HEK293 (cell line): Measurements from ENCODE around the gene ADM2.

ENCODE experiments used
- CTCF ChIA-PET: fragments of 350-600 bp; formaldehyde crosslinking; extraction: SDS; loops from one replicate; lab custom pipeline; 2021; ENCODE audit warnings: antibody characterized with exemption; lab: Yijun Ruan, JAX
- POLR2A ChIA-PET: fragments of 300-600 bp; formaldehyde crosslinking; extraction: SDS; loops from one replicate; lab custom pipeline; 2020; ENCODE audit warnings: antibody characterized with exemption, inconsistent platforms; lab: Yijun Ruan, JAX
- H3K27ac ChIP-seq: fragments of 200-500 bp; sonication (Bioruptor generic); 2 replicates; pipeline ENCODE4 v1.5.1; 2014; ENCODE audit warnings: low read depth, low read length, control low read depth, inconsistent platforms; ENCODE audit errors: extremely low read depth
- H3K36me3 ChIP-seq, 2 experiments: fragments of 200-500 bp in 1 of 2; sonication (Bioruptor generic) in 1 of 2; 1 replicate in 1 of 2; 2 replicates in 1 of 2; pipeline ENCODE4 v1.5.1; 2014 to 2017; ENCODE audit warnings: inconsistent platforms in 2 of 2, low read length in 2 of 2; ENCODE audit not compliant: control insufficient read depth in 2 of 2, insufficient read depth in 1 of 2
- H3K4me1 ChIP-seq: fragments of 200-500 bp; sonication (Bioruptor generic); 2 replicates; pipeline ENCODE4 v1.5.1; 2014; ENCODE audit warnings: mild to moderate bottlenecking, low read length, inconsistent platforms; ENCODE audit not compliant: control insufficient read depth, insufficient read depth
- H3K4me3 ChIP-seq: 2 replicates; pipeline ENCODE4 v1.5.1; 2011; ENCODE audit warnings: low read depth, mild to moderate bottlenecking, control low read depth, low read length, moderate library complexity
- H3K9me3 ChIP-seq: fragments of 200-500 bp; sonication (Bioruptor generic); 2 replicates; pipeline ENCODE4 v1.5.1; 2014; ENCODE audit warnings: low read depth, low read length, inconsistent platforms; ENCODE audit not compliant: control insufficient read depth, insufficient read depth
- EGR2 ChIP-seq: fragments of 450-650 bp; formaldehyde crosslinking; IDR thresholded peaks from 2 replicates; pipeline ENCODE4 v1.5.1; 2016; ENCODE audit warnings: low read depth, missing biosample characterization, missing genetic modification characterization
- GLIS1 ChIP-seq: fragments of 450-650 bp; formaldehyde crosslinking; IDR thresholded peaks from 2 replicates; pipeline ENCODE4 v1.5.1; 2016; ENCODE audit warnings: missing biosample characterization, missing genetic modification characterization
- RBAK ChIP-seq: fragments of 450-650 bp; formaldehyde crosslinking; IDR thresholded peaks from 2 replicates; pipeline ENCODE4 v1.5.1; 2016; ENCODE audit warnings: missing biosample characterization, missing genetic modification characterization
- SALL2 ChIP-seq: fragments of 450-650 bp; formaldehyde crosslinking; IDR thresholded peaks from 2 replicates; pipeline ENCODE4 v1.5.0; 2017; ENCODE audit warnings: missing biosample characterization, mild to moderate bottlenecking, missing genetic modification characterization, borderline replicate concordance
- ZBTB20 ChIP-seq: fragments of 450-650 bp; formaldehyde crosslinking; IDR thresholded peaks from 2 replicates; pipeline ENCODE4 v1.5.1; 2016; ENCODE audit warnings: missing biosample characterization, missing genetic modification characterization
- ZBTB6 ChIP-seq: fragments of 450-650 bp; formaldehyde crosslinking; IDR thresholded peaks from 2 replicates; pipeline ENCODE4 v1.5.1; 2017; ENCODE audit warnings: missing biosample characterization, missing genetic modification characterization
- ZNF2 ChIP-seq: fragments of 450-650 bp; formaldehyde crosslinking; IDR thresholded peaks from 2 replicates; pipeline ENCODE4 v1.5.1; 2016; ENCODE audit warnings: missing biosample characterization, missing genetic modification characterization
- ZNF214 ChIP-seq: fragments of 450-650 bp; formaldehyde crosslinking; IDR thresholded peaks from 2 replicates; pipeline ENCODE4 v1.5.1; 2017; ENCODE audit warnings: missing biosample characterization, mild to moderate bottlenecking, missing genetic modification characterization, borderline replicate concordance
- ZNF23 ChIP-seq: fragments of 450-650 bp; formaldehyde crosslinking; IDR thresholded peaks from 2 replicates; pipeline ENCODE4 v1.5.1; 2016; ENCODE audit warnings: missing biosample characterization, missing genetic modification characterization, borderline replicate concordance
- ZNF335 ChIP-seq: fragments of 450-650 bp; formaldehyde crosslinking; conservative IDR thresholded peaks from 2 replicates; pipeline ENCODE4 v1.5.1; 2016; ENCODE audit warnings: missing biosample characterization, missing genetic modification characterization
- ZNF398 ChIP-seq: fragments of 450-650 bp; formaldehyde crosslinking; IDR thresholded peaks from 2 replicates; pipeline ENCODE4 v1.5.1; 2017; ENCODE audit warnings: missing biosample characterization, missing genetic modification characterization
- ZNF521 ChIP-seq: fragments of 450-650 bp; formaldehyde crosslinking; IDR thresholded peaks from 2 replicates; pipeline ENCODE4 v1.5.1; 2017; ENCODE audit warnings: missing biosample characterization, mild to moderate bottlenecking, missing genetic modification characterization
- ZNF571 ChIP-seq: fragments of 450-650 bp; formaldehyde crosslinking; IDR thresholded peaks from 2 replicates; pipeline ENCODE4 v1.5.0; 2017; ENCODE audit warnings: missing biosample characterization, missing genetic modification characterization
- ZNF580 ChIP-seq: fragments of 450-650 bp; formaldehyde crosslinking; IDR thresholded peaks from 2 replicates; pipeline ENCODE4 v1.5.1; 2016; ENCODE audit warnings: missing biosample characterization, missing genetic modification characterization
- ZNF621 ChIP-seq: fragments of 450-650 bp; formaldehyde crosslinking; IDR thresholded peaks from 2 replicates; pipeline ENCODE4 v1.5.1; 2017; ENCODE audit warnings: missing biosample characterization, missing genetic modification characterization
- ZNF777 ChIP-seq: fragments of 450-650 bp; formaldehyde crosslinking; IDR thresholded peaks from 2 replicates; pipeline ENCODE4 v1.5.1; 2017; ENCODE audit warnings: missing biosample characterization, missing genetic modification characterization, borderline replicate concordance
- ZSCAN5A ChIP-seq: fragments of 450-650 bp; formaldehyde crosslinking; IDR thresholded peaks from 2 replicates; pipeline ENCODE4 v1.5.1; 2016; ENCODE audit warnings: missing biosample characterization, missing genetic modification characterization
- TF ChIP-seq, protein P1 (sequence below): fragments of 450-650 bp; formaldehyde crosslinking; IDR thresholded peaks from 2 replicates; pipeline ENCODE4 v1.5.1; 2017; ENCODE audit warnings: missing biosample characterization, missing genetic modification characterization

Gene ADM2

DNA sequence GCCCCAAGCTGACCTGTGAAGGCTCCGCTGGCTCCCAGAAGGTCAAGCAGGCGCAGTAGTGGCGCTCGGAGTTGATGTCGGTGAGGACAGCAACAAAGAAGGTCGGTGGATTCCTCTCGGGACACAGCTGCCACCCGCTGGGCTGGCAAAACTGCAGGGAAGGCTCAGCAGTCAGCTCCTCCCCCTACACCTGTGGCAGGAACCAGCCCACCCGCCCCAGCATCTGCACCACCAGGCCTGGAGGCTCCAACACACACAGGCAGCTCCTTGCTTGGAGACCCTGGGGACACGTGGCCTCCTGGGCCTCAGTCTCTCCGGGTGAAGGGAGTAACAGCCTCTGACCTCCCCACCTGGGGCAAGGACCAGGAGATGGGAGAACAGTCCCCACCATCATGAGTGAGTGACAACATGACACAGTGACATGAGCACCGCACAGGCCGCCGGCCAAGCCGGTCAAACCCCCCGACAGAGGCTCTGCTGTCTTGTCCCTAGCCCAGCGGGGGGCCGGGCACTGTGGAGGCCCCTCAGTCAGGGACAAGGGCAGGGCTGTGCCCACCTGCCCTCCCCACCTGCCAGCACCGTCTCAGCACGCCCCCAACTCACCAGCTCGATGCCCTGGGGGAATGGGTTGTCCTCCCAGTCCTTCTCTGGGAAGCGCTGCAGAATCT, 13.4 kb upstream of the ADM2 start:
- Histone ChIP-seq H3K27ac (no peak overlapping the region), H3K36me3 (peaks cover 2 to 86% of the 10 kb centered on the region in 2 experiments; a peak in 2 of 3 replicates), H3K4me1 (peaks cover 16% of the 10 kb centered on the region), H3K4me3 (no peak overlapping the region), H3K9me3 (no peaks in the 10 kb centered on the region)
- ChIA-PET CTCF (interaction anchor here (0.6 to 3.3 kb wide), 3 partner anchors 29 to 165 kb away, joined by 3 to 18 read pairs (median 4); no protein-coding TSS in a partner anchor), POLR2A (interaction anchor here (1.9 kb wide), 1 partner anchor 58 kb away, joined by 4 read pairs; the partner anchor contains the start of gene SCO2)
- TF ChIP-seq ZNF335 (tag by site-specific recombination) (no peak), ZNF214 (no peak), ZNF621 (tag by site-specific recombination) (no peak), ZNF580 (tag by site-specific recombination) (no peak), SALL2 (tag by site-specific recombination) (no peak), EGR2 (tag by site-specific recombination) (no peak), ZBTB6 (tag by site-specific recombination) (no peak), ZNF2 (no peak), ZNF777 (tag by site-specific recombination) (no peak), ZNF398 (tag by site-specific recombination) (no peak), ZSCAN5A (tag by site-specific recombination) (no peak), ZNF571 (tag by site-specific recombination) (no peak)
- TF ChIP-seq, protein P1, sequence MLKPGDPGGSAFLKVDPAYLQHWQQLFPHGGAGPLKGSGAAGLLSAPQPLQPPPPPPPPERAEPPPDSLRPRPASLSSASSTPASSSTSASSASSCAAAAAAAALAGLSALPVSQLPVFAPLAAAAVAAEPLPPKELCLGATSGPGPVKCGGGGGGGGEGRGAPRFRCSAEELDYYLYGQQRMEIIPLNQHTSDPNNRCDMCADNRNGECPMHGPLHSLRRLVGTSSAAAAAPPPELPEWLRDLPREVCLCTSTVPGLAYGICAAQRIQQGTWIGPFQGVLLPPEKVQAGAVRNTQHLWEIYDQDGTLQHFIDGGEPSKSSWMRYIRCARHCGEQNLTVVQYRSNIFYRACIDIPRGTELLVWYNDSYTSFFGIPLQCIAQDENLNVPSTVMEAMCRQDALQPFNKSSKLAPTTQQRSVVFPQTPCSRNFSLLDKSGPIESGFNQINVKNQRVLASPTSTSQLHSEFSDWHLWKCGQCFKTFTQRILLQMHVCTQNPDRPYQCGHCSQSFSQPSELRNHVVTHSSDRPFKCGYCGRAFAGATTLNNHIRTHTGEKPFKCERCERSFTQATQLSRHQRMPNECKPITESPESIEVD (tag by site-specific recombination), result no peak

- CTCF ChIA-PET, result interaction anchor here (1.1 to 3.3 kb wide), 2 partner anchors 29 to 95 kb away, joined by 3 to 18 read pairs; no protein-coding TSS in a partner anchor
- TF ChIP-seq GLIS1 (tag by site-specific recombination) (peak; percentile 6; the same call in 1 of the 2 replicates), ZNF23 (tag by site-specific recombination) (no peak), ZBTB20 (tag by site-specific recombination) (no peak), ZNF521 (tag by site-specific recombination) (no peak), RBAK (tag by site-specific recombination) (no peak)
- POLR2A ChIA-PET, result interaction anchor here (1.3 kb wide), 1 partner anchor 10 kb away, joined by 3 read pairs; no protein-coding TSS in a partner anchor
- Histone ChIP-seq H3K9me3 (no peaks in the 10 kb centered on the region), H3K4me3 (no peak overlapping the region), H3K36me3 (peaks cover 4 to 86% of the 10 kb centered on the region in 2 experiments; a peak in 2 of 3 replicates), H3K27ac (no peak overlapping the region), H3K4me1 (peaks cover 22% of the 10 kb centered on the region)
Measured at GRCh38 chr22:50468626-50469025, 12.7 kb upstream of the ADM2 start.
